ENCODE measurements around the gene ASMTL.

The ASMTL gene

DNA sequence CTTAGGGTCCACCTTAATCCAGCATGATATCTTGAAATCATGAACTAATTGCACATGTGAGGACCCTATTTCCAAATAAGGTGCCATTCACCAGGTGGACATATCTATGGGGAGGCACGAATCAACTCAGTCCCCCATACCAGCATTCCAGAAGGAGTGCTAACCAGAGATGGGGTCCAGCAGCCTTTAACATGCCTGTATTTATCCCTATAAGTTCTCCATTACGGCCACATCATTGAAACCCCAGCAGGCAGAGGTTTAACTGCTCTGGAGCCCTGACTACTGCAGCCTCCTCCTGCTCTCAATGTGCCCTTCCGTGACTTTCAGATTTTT is 3.2 kb upstream of the ASMTL start:
- Histone ChIP-seq H3K4me3 (ENCODE audit: low read depth, low read length) (no peak overlapping the region), H3K27ac (no peak overlapping the region), H3K36me3 (replicated peaks) (no peaks in the 10 kb centered on the region), H3K27me3 (replicated peaks) (no peaks in the 10 kb centered on the region)
- no peak for DNase-seq
- TF ChIP-seq, protein P1, sequence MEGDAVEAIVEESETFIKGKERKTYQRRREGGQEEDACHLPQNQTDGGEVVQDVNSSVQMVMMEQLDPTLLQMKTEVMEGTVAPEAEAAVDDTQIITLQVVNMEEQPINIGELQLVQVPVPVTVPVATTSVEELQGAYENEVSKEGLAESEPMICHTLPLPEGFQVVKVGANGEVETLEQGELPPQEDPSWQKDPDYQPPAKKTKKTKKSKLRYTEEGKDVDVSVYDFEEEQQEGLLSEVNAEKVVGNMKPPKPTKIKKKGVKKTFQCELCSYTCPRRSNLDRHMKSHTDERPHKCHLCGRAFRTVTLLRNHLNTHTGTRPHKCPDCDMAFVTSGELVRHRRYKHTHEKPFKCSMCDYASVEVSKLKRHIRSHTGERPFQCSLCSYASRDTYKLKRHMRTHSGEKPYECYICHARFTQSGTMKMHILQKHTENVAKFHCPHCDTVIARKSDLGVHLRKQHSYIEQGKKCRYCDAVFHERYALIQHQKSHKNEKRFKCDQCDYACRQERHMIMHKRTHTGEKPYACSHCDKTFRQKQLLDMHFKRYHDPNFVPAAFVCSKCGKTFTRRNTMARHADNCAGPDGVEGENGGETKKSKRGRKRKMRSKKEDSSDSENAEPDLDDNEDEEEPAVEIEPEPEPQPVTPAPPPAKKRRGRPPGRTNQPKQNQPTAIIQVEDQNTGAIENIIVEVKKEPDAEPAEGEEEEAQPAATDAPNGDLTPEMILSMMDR (IDR thresholded peaks at IDR 0.05; ENCODE audit: low read depth, low read length, missing control alignments) = no peak
- in situ Hi-C loops (cut with HindIII; ENCODE audit: low pct_ligation_motif_present, low sequenced_read_pairs) = no loop called here

GRCh38 chrX:1453951-1454785 is 1.5 kb upstream of the ASMTL start:
- in situ Hi-C loops (cut with HindIII; ENCODE audit: low pct_ligation_motif_present, low sequenced_read_pairs) = no loop called here

GRCh38 chrX:1453395-1453783 is 680 bp upstream of the ASMTL start:
- Histone ChIP-seq H3K4me3 (ENCODE audit: low read depth, low read length) (peak overlapping the region; percentile 60), H3K27me3 (replicated peaks) (no peaks in the 10 kb centered on the region), H3K36me3 (replicated peaks) (no peaks in the 10 kb centered on the region), H3K27ac (peak overlapping the region; percentile 74)
- TF ChIP-seq, protein P1 (IDR thresholded peaks at IDR 0.05; ENCODE audit: low read depth, low read length, missing control alignments) = no peak
- no peak for DNase-seq
- in situ Hi-C loops (cut with HindIII; ENCODE audit: low pct_ligation_motif_present, low sequenced_read_pairs) = no loop called here

More at GRCh38 chrX:1453951-1454785, 1.5 kb upstream of the ASMTL start:
- TF ChIP-seq, protein P1 (IDR thresholded peaks at IDR 0.05; ENCODE audit: low read depth, low read length, missing control alignments) = peak; percentile 93
- peak; percentile 62 for DNase-seq
- no peaks in the 10 kb centered on the region for H3K27me3 ChIP-seq (replicated peaks)
- H3K36me3 ChIP-seq (replicated peaks) = no peaks in the 10 kb centered on the region
- H3K4me3 ChIP-seq (ENCODE audit: low read depth, low read length) = peak overlapping the region; percentile 29
- H3K27ac ChIP-seq = no peak overlapping the region

DNA sequence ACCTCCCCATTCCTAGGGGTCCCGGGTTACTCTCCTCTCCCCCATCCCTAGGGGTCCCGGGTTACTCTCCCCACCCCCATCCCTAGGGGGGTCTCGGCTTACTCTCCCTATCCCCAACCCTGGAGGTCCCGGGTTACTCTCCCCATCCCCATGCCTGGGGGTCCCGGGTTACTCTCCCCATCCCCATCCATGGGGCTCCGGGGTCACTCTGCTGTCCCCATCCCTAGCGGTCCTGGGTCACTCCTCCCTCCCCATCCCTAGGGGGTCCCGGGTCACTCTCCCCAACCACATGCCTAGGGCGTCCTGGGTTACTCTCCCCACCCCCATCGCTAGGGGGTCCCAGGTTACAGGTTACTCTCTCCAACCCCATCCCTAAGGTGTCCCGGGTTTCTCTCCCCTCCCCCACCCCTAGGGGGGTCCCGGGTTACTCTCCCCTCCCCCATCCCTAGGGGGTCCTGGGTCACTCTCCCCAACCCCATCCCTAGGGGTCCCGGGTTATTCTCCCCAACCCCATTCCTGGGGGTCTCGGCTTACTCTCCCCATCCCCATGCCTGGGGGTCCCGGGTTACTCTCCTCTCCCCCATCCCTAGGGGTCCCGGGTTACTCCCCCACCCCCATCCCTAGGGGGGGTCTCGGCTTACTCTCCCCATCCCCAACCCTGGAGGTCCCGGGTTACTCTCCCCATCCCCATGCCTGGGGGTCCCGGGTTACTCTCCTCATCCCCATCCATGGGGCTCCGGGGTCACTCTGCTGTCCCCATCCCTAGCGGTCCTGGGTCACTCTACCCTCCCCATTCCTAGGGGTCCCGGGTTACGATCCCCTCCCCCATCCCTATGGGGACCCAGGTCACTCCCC is 821 bp downstream of the ASMTL start:
- H3K27ac ChIP-seq = no peak overlapping the region
- no peaks in the 10 kb centered on the region for H3K27me3 ChIP-seq (replicated peaks)
- TF ChIP-seq, protein P1 (IDR thresholded peaks at IDR 0.05; ENCODE audit: low read depth, low read length, missing control alignments) = no peak
- in situ Hi-C loops (cut with HindIII; ENCODE audit: low pct_ligation_motif_present, low sequenced_read_pairs) = no loop called here
- H3K36me3 ChIP-seq (replicated peaks) = no peaks in the 10 kb centered on the region
- peak overlapping the region; percentile 86 for H3K4me3 ChIP-seq (ENCODE audit: low read depth, low read length)
- no peak for DNase-seq

GRCh38 chrX:1451251-1451660 is 1.5 kb downstream of the ASMTL start:
- Histone ChIP-seq H3K4me3 (ENCODE audit: low read depth, low read length) (no peak overlapping the region), H3K27ac (no peak overlapping the region), H3K27me3 (replicated peaks) (no peaks in the 10 kb centered on the region), H3K36me3 (replicated peaks) (no peaks in the 10 kb centered on the region)
- no peak for DNase-seq
- in situ Hi-C loops (cut with HindIII; ENCODE audit: low pct_ligation_motif_present, low sequenced_read_pairs) = no loop called here
- TF ChIP-seq, protein P1 (IDR thresholded peaks at IDR 0.05; ENCODE audit: low read depth, low read length, missing control alignments) = no peak

All from brain microvascular endothelial cell (primary cell).